CD14-positive monocyte (primary cell): ENCODE measurements around the gene PVR. TPM values are rescaled to one million over a fixed set of nuclear protein-coding genes. Genes with fewer than 3 reads are reported as not detected.

ENCODE experiments used
- DNase-seq, 3 donors: peaks; one replicate each; pipeline ENCODE4 v3.0.0-alpha.2; 2011 to 2022
- H2AFZ ChIP-seq: 2 replicates; pipeline ENCODE4 v1.6.0; 2012; ENCODE audit warnings: mild to moderate bottlenecking, low read depth, low read length, inconsistent platforms; ENCODE audit not compliant: insufficient read depth, poor library complexity, severe bottlenecking
- H3K27ac ChIP-seq, 2 donors: 1 replicate in 1 of 2; 2 replicates in 1 of 2; pipeline ENCODE4 v1.5.1; 2012 to 2013; ENCODE audit warnings: low read length in 2 of 2, control low read depth in 1 of 2, inconsistent platforms in 1 of 2, low read depth in 1 of 2, mild to moderate bottlenecking in 1 of 2
- H3K27me3 ChIP-seq, 2 donors: one replicate each; pipeline versions ENCODE4 v1.6.0 to v1.6.1; 2011 to 2013; ENCODE audit warnings: low read length in 2 of 2; ENCODE audit not compliant: control insufficient read depth in 2 of 2, insufficient read depth in 2 of 2
- H3K36me3 ChIP-seq, 2 donors: replicated peaks in 1 of 2; 1 replicate in 1 of 2; 2 replicates in 1 of 2; pipeline versions ENCODE4 v1.5.1 to v1.6.1; 2012 to 2013; ENCODE audit warnings: low read length in 2 of 2, control low read depth in 1 of 2, inconsistent platforms in 1 of 2, mild to moderate bottlenecking in 1 of 2; ENCODE audit not compliant: insufficient read depth in 2 of 2, control insufficient read depth in 1 of 2
- H3K4me1 ChIP-seq, 2 donors: 1 replicate in 1 of 2; 2 replicates in 1 of 2; pipeline versions ENCODE4 v1.5.1 to v1.6.1; 2012 to 2013; ENCODE audit warnings: low read length in 2 of 2, control low read depth in 1 of 2, inconsistent platforms in 1 of 2, mild to moderate bottlenecking in 1 of 2, moderate library complexity in 1 of 2; ENCODE audit not compliant: insufficient read depth in 2 of 2, control insufficient read depth in 1 of 2
- H3K4me2 ChIP-seq: replicated peaks from 2 replicates; pipeline ENCODE3; 2012; ENCODE audit warnings: low read length, moderate library complexity, mild to moderate bottlenecking; ENCODE audit not compliant: poor library complexity, severe bottlenecking; ENCODE audit errors: extremely low read depth
- H3K4me3 ChIP-seq, 3 experiments: fragments of 200-600 bp in 1 of 3; sonication (generic) in 1 of 3; replicated peaks in 1 of 3; 1 replicate in 2 of 3; 2 replicates in 1 of 3; pipeline ENCODE4 v1.5.1; 2011 to 2013; ENCODE audit warnings: low read length in 3 of 3, mild to moderate bottlenecking in 3 of 3, control low read depth in 2 of 3, low read depth in 2 of 3, inconsistent platforms in 1 of 3, moderate library complexity in 1 of 3
- H3K79me2 ChIP-seq: 2 replicates; pipeline ENCODE4 v1.6.0; 2012; ENCODE audit warnings: mild to moderate bottlenecking, control low read depth, inconsistent platforms, low read length, moderate library complexity; ENCODE audit not compliant: insufficient read depth
- H3K9ac ChIP-seq: 2 replicates; pipeline ENCODE4 v1.6.0; 2017; ENCODE audit warnings: low read length, mild to moderate bottlenecking; ENCODE audit not compliant: insufficient read depth, poor library complexity, severe bottlenecking
- H3K9me3 ChIP-seq, 2 donors: replicated peaks in 1 of 2; 1 replicate in 1 of 2; 2 replicates in 1 of 2; pipeline versions ENCODE4 v1.5.1 to v1.6.1; 2012 to 2013; ENCODE audit warnings: low read length in 2 of 2, control low read depth in 1 of 2; ENCODE audit not compliant: control insufficient read depth in 1 of 2, insufficient read depth in 1 of 2
- H4K20me1 ChIP-seq: 2 replicates; pipeline ENCODE4 v1.6.0; 2012; ENCODE audit warnings: mild to moderate bottlenecking, low read length, control low read depth, moderate library complexity; ENCODE audit not compliant: insufficient read depth
- H3K27ac Mint-ChIP-seq, 7 donors: one replicate each; pipeline ENCODE4 v1.8.0; 2020; ENCODE audit warnings: mild to moderate bottlenecking in 7 of 7, mixed read lengths in 7 of 7, moderate library complexity in 6 of 7, inconsistent platforms in 2 of 7
- H3K27me3 Mint-ChIP-seq, 3 donors: one replicate each; pipeline ENCODE4 v1.8.0; 2021 to 2022; ENCODE audit warnings: low read depth in 3 of 3, mild to moderate bottlenecking in 3 of 3, mixed read lengths in 3 of 3, moderate library complexity in 3 of 3, inconsistent platforms in 1 of 3
- H3K36me3 Mint-ChIP-seq, 2 donors: one replicate each; pipeline ENCODE4 v1.8.0; 2020; ENCODE audit warnings: mixed read lengths in 2 of 2, inconsistent platforms in 1 of 2, mild to moderate bottlenecking in 1 of 2
- H3K4me1 Mint-ChIP-seq: one replicate; pipeline ENCODE4 v1.8.0; 2020; ENCODE audit warnings: mild to moderate bottlenecking, mixed read lengths
- H3K4me3 Mint-ChIP-seq, 2 donors: one replicate each; pipeline ENCODE4 v1.8.0; 2020; ENCODE audit warnings: mild to moderate bottlenecking in 2 of 2, mixed read lengths in 2 of 2, moderate library complexity in 1 of 2
- H3K9me3 Mint-ChIP-seq, 7 donors: one replicate each; pipeline ENCODE4 v1.8.0; 2020 to 2022; ENCODE audit warnings: mixed read lengths in 7 of 7, mild to moderate bottlenecking in 6 of 7, moderate library complexity in 6 of 7, inconsistent platforms in 2 of 7
- WGBS: methylation state at CpG from one replicate; pipeline ENCODE4 v1.1.5; 2013; ENCODE audit warnings: missing lambda C conversion rate; ENCODE audit not compliant: insufficient coverage; 5-methylcytosine and 5-hydroxymethylcytosine counted together
- intact Hi-C, 2 donors: fragments of 100-400 bp; cut with micrococcal nuclease; formaldehyde crosslinking; loops; one replicate each; pipeline versions ENCODE4 v1.15.0 to v1.15.1; 2023
- polyA plus RNA-seq, 3 donors: library from polyadenylated mRNA; depleted of rRNA in 1 of 3; unstranded in 2 of 3; stranded (reverse) in 1 of 3; fragments of 300-500 nt in 2 of 3; fragments of >200 nt in 1 of 3; fragmentation: Illumina TruSeq in 2 of 3; gene quantifications; 1 replicate in 2 of 3; 2 replicates in 1 of 3; pipeline ENCODE4 v1.2.3, GENCODE V29; 2012 to 2021
- TF ChIP-seq, protein P1 (sequence below): fragments of 200-600 bp; IDR thresholded peaks from one replicate; pipeline ENCODE4 v1.8.0; 2022; ENCODE audit warnings: antibody characterized with exemption, mild to moderate bottlenecking

PVR gene
- polyA plus RNA-seq, 3 donors, result 10.1 to 20.2 (median 12.9) TPM

DNA sequence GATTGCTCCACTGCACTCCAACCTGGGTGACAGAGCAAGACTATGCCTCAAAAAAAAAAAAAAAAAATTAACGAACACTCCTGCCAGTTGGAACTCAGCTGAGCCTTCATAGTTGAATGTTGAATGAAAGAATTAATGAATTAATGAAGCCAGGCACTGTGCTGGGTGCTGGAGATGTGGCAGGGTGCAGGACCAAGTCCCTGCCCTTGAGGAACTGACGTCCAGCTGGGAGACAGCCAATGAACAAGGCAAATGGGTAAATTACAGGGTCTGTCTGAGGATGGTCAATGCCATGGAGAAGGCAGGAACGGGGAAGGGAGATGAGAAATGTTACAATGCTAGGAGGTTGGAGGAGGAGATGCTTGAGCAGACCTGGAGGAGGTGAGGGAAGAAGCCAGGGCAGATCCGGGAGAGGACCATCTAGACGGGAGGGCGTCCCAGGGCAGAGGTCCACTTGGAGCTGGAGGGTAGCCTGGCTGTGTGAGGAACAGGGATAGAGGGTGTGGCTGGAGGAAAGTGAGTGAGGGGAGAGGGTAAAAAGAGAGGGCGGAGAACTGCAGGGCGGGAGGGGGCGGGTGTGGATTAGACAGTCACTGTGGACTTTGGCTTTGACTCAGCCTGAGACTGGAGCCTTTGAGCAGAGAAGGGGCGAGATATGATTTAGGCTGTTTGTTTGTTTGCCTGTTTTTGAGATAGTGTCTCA, 47.1 kb upstream of the PVR start:
- Mint-ChIP-seq H3K36me3 (no peaks in the 10 kb centered on the region), H3K27ac (no peak overlapping the region), H3K9me3 (peaks cover 0 to 13% (median 6%) of the 10 kb centered on the region in 7 donors), H3K4me3 (peak overlapping the region in 1 of 2 donors; percentile 44), H3K4me1 (peaks cover 9% of the 10 kb centered on the region), H3K27me3 (peaks cover 9 to 19% (median 13%) of the 10 kb centered on the region in 3 donors)
- H3K27me3 ChIP-seq, result peaks cover 0 to 6% of the 10 kb centered on the region in 2 donors
- H3K36me3 ChIP-seq, result no peaks in the 10 kb centered on the region
- no peak overlapping the region for H3K4me2 ChIP-seq
- no peaks in the 10 kb centered on the region for H4K20me1 ChIP-seq
- no peak for DNase-seq
- no peak overlapping the region for H3K4me3 ChIP-seq
- H2AFZ ChIP-seq, result no peak overlapping the region
- TF ChIP-seq, protein P1, sequence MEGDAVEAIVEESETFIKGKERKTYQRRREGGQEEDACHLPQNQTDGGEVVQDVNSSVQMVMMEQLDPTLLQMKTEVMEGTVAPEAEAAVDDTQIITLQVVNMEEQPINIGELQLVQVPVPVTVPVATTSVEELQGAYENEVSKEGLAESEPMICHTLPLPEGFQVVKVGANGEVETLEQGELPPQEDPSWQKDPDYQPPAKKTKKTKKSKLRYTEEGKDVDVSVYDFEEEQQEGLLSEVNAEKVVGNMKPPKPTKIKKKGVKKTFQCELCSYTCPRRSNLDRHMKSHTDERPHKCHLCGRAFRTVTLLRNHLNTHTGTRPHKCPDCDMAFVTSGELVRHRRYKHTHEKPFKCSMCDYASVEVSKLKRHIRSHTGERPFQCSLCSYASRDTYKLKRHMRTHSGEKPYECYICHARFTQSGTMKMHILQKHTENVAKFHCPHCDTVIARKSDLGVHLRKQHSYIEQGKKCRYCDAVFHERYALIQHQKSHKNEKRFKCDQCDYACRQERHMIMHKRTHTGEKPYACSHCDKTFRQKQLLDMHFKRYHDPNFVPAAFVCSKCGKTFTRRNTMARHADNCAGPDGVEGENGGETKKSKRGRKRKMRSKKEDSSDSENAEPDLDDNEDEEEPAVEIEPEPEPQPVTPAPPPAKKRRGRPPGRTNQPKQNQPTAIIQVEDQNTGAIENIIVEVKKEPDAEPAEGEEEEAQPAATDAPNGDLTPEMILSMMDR, result no peak
- intact Hi-C loops, result no loop called here
- peaks cover 0 to 4% of the 10 kb centered on the region in 2 donors for H3K9me3 ChIP-seq
- H3K79me2 ChIP-seq, result no peaks in the 10 kb centered on the region
- peaks cover 4 to 12% of the 10 kb centered on the region in 2 donors for H3K4me1 ChIP-seq
- H3K9ac ChIP-seq, result no peak overlapping the region
- 93% methylated on average over 7 of the region's 10 CpGs for WGBS
- H3K27ac ChIP-seq, result no peak overlapping the region

DNA sequence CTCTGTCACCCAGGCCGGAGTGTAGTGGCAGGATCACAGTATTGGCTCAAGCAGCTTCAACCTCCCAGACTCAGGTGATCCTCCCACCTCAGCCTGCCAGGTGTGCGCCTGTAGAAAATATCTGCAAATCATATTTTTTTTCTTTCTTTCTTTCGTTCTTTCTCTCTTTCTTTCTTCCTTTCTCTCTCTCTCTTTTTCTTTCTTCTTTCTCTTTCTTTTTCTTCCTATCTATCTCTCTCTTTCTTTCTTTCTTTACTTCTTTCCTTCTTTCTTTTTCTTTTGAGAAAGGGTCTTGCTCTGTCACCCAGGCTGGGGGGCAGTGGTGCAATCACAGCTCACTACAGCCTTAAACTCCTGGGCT, 46.6 kb upstream of the PVR start:
- Mint-ChIP-seq H3K9me3 (peaks cover 0 to 10% (median 6%) of the 10 kb centered on the region in 7 donors), H3K4me3 (no peak overlapping the region), H3K4me1 (peaks cover 8% of the 10 kb centered on the region), H3K36me3 (no peaks in the 10 kb centered on the region), H3K27ac (no peak overlapping the region), H3K27me3 (peaks cover 9 to 19% (median 14%) of the 10 kb centered on the region in 3 donors)
- intact Hi-C loops, result no loop called here
- TF ChIP-seq, protein P1, result no peak
- Histone ChIP-seq H3K79me2 (no peaks in the 10 kb centered on the region), H3K9ac (no peak overlapping the region), H3K4me2 (no peak overlapping the region), H3K4me3 (no peak overlapping the region), H3K36me3 (no peaks in the 10 kb centered on the region), H3K27me3 (peaks cover 0 to 6% of the 10 kb centered on the region in 2 donors), H3K9me3 (peaks cover 0 to 4% of the 10 kb centered on the region in 2 donors), H3K4me1 (peaks cover 4 to 10% of the 10 kb centered on the region in 2 donors), H3K27ac (no peak overlapping the region), H4K20me1 (no peaks in the 10 kb centered on the region), H2AFZ (no peak overlapping the region)
- 78% methylated on average over 3 of the region's 3 CpGs for WGBS
- no peak for DNase-seq
